ENCODE measurements around the gene GRM8.

GRM8 gene

DNA sequence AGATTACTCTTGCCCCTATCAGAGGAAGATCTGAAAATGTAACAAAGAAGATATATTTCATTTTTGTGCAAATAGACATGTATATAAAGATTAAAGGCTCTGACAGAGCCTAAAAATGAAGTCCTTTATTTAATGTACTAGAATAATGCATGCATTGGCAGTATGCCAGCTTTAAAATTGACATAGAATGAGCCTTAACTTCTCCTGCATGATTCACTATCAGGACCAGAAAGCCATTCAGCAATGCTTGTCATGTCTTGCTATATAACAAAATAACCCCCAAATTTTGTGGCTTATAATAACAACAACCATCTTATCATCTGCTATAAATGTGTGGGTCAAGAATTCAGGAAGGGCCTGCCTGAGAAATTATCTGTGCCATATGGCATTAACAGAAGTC, 411.9 kb downstream of the GRM8 start:
- ATAC-seq: no peak

DNA sequence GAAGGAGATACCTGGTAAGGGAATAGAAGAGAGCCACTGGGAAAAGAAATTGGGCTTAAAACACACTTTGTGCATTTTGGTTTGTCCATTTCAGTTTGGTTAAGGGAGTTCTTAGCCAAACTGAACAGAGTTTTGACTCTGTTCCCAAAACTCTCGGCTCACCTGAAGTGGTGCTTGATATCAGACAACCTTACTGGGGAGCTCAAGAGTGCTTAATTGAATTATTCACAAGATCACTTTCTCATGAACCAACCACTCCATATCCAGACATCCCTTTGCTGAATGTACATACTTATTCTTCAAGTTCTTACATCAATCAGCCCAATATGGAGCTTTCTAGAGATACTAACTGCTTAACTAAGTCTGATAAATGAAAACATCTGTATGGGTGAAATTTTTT, 413.1 kb downstream of the GRM8 start:
- no peak for ATAC-seq
- TF ChIP-seq GLIS3 (CRISPR knock-in tag; IDR thresholded peaks at IDR 0.05) (no peak), TCF4 (CRISPR knock-in tag; IDR thresholded peaks at IDR 0.05; ENCODE audit: borderline replicate concordance) (peak; percentile 66; the same call in 1 of the 2 replicates)

More for the DNA sequence above, 411.9 kb downstream of the GRM8 start:
- TF ChIP-seq ISL1 (CRISPR knock-in tag; IDR thresholded peaks at IDR 0.05): peak; percentile 99
- TF ChIP-seq PPARA (CRISPR knock-in tag; IDR thresholded peaks at IDR 0.05; ENCODE audit: borderline replicate concordance): no peak
- TF ChIP-seq ESRRG (CRISPR knock-in tag; IDR thresholded peaks at IDR 0.05): peak; percentile 75; the same call in 1 of the 2 replicates
- TF ChIP-seq GLIS3 (CRISPR knock-in tag; IDR thresholded peaks at IDR 0.05): peak; percentile 93
- no peak for TF ChIP-seq ARNTL (CRISPR knock-in tag; IDR thresholded peaks at IDR 0.05; ENCODE audit: borderline replicate concordance, low read depth)
- TF ChIP-seq SNAI2 (CRISPR knock-in tag; IDR thresholded peaks at IDR 0.05): no peak
- TF ChIP-seq RARB (CRISPR knock-in tag; IDR thresholded peaks at IDR 0.05): no peak
- no peak for TF ChIP-seq TOX (CRISPR knock-in tag; IDR thresholded peaks at IDR 0.05; ENCODE audit: borderline replicate concordance)
- TF ChIP-seq, protein P1, sequence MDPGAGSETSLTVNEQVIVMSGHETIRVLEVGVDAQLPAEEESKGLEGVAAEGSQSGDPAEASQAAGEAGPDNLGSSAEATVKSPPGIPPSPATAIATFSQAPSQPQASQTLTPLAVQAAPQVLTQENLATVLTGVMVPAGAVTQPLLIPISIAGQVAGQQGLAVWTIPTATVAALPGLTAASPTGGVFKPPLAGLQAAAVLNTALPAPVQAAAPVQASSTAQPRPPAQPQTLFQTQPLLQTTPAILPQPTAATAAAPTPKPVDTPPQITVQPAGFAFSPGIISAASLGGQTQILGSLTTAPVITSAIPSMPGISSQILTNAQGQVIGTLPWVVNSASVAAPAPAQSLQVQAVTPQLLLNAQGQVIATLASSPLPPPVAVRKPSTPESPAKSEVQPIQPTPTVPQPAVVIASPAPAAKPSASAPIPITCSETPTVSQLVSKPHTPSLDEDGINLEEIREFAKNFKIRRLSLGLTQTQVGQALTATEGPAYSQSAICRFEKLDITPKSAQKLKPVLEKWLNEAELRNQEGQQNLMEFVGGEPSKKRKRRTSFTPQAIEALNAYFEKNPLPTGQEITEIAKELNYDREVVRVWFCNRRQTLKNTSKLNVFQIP (CRISPR knock-in tag; IDR thresholded peaks at IDR 0.05; ENCODE audit: borderline replicate concordance, low read depth): no peak
- TF ChIP-seq ZFP3 (CRISPR knock-in tag; IDR thresholded peaks at IDR 0.05): no peak
- TF ChIP-seq CSDC2 (CRISPR knock-in tag; IDR thresholded peaks at IDR 0.05): 0 out of 2 replicates have a peak, but pooled peaks have one; percentile 43
- no peak for TF ChIP-seq ZC3H10 (CRISPR knock-in tag; IDR thresholded peaks at IDR 0.05)
- no peak for TF ChIP-seq BACH2 (CRISPR knock-in tag; IDR thresholded peaks at IDR 0.05; ENCODE audit: borderline replicate concordance)
- TF ChIP-seq ZNF8 (CRISPR knock-in tag; IDR thresholded peaks at IDR 0.05): no peak; the same call in 1 of the 2 replicates
- TF ChIP-seq ZNF565 (CRISPR knock-in tag; conservative IDR thresholded peaks at IDR 0.05; ENCODE audit: low read depth): peak; percentile 13; the same call in 1 of the 2 replicates
- TF ChIP-seq CREB5 (CRISPR knock-in tag; IDR thresholded peaks at IDR 0.05; ENCODE audit: low read depth): peak; percentile 78
- TF ChIP-seq OSR1 (CRISPR knock-in tag; IDR thresholded peaks at IDR 0.05): no peak
- peak; percentile 61; the same call in 1 of the 2 replicates for TF ChIP-seq PATZ1 (CRISPR knock-in tag; IDR thresholded peaks at IDR 0.05; ENCODE audit: borderline replicate concordance)
- peak; percentile 27 for TF ChIP-seq ZNF70 (CRISPR knock-in tag; IDR thresholded peaks at IDR 0.05)
- TF ChIP-seq CSRNP3 (CRISPR knock-in tag; IDR thresholded peaks at IDR 0.05): peak; percentile 93; the same call in 1 of the 2 replicates
- peak; percentile 93 for TF ChIP-seq TSHZ2 (CRISPR knock-in tag; IDR thresholded peaks at IDR 0.05)
- peak; percentile 84 for TF ChIP-seq TCF4 (CRISPR knock-in tag; IDR thresholded peaks at IDR 0.05; ENCODE audit: borderline replicate concordance)
- TF ChIP-seq ZFP30 (CRISPR knock-in tag; IDR thresholded peaks at IDR 0.05): no peak
